HG03521 (cell line): ENCODE results near the gene NT5M.
"Not testable (repeated sequence)": the region's sequence is repeated elsewhere in the genome, so short reads cannot be mapped to it uniquely, and the experiment has no call there.

Experiments
- ATAC-seq: cut with Tn5 transposase; IDR thresholded peaks from one replicate; pipeline ENCODE4 v1.9.1; 2021; ENCODE audit warnings: mild to moderate bottlenecking, moderate library complexity; ENCODE audit not compliant: unreplicated experiment

The NT5M gene

GRCh38 chr17:17370711-17371110, 67.5 kb downstream of the NT5M start:
- no peak for ATAC-seq

GRCh38 chr17:17372856-17373520, 69.8 kb downstream of the NT5M start:
- no peak for ATAC-seq

GRCh38 chr17:17375841-17376240, 72.7 kb downstream of the NT5M start:
- ATAC-seq, result no peak

GRCh38 chr17:17376362-17376761, 73.2 kb downstream of the NT5M start:
- no peak for ATAC-seq

GRCh38 chr17:17377071-17377967, 74.1 kb downstream of the NT5M start:
- ATAC-seq, result no peak

- ATAC-seq, result no peak
Observed at GRCh38 chr17:17379197-17379991, 76.2 kb downstream of the NT5M start.

GRCh38 chr17:17380145-17380925, 77.2 kb downstream of the NT5M start:
- ATAC-seq, result no peak

GRCh38 chr17:17381446-17382064, 78.4 kb downstream of the NT5M start:
- ATAC-seq, result no peak

GRCh38 chr17:17382065-17382459, 78.9 kb downstream of the NT5M start:
- ATAC-seq, result no peak

- no peak for ATAC-seq
Observed at GRCh38 chr17:17382971-17383370, 79.8 kb downstream of the NT5M start.

- not testable (repeated sequence) for ATAC-seq
Observed at GRCh38 chr17:17383431-17384290, 80.5 kb downstream of the NT5M start.

- ATAC-seq, result no peak
Observed at GRCh38 chr17:17384291-17384615, 81.1 kb downstream of the NT5M start.

GRCh38 chr17:17384961-17385360, 81.8 kb downstream of the NT5M start:
- no peak for ATAC-seq

GRCh38 chr17:17385491-17385890, 82.3 kb downstream of the NT5M start:
- ATAC-seq, result no peak

- ATAC-seq, result no peak
Observed at GRCh38 chr17:17386094-17386800, 83.1 kb downstream of the NT5M start.

- ATAC-seq, result no peak
Observed at GRCh38 chr17:17387017-17387497, 83.9 kb downstream of the NT5M start.

- no peak for ATAC-seq
Observed at GRCh38 chr17:17387498-17388362, 84.6 kb downstream of the NT5M start.
